HL-60 (cell line): ENCODE measurements around the gene PNMT.

ENCODE experiments used
- CTCF ChIP-seq: IDR thresholded peaks from one replicate; pipeline ENCODE4 v1.5.1; 2011; ENCODE audit warnings: low read length, control low read depth, inconsistent platforms; ENCODE audit not compliant: insufficient read depth
- REST ChIP-seq: IDR thresholded peaks from 2 replicates; pipeline ENCODE4 v1.6.1; 2012; ENCODE audit warnings: low read depth; ENCODE audit not compliant: insufficient replicate concordance
- SPI1 ChIP-seq: IDR thresholded peaks from 2 replicates; pipeline ENCODE4 v1.6.1; 2012; ENCODE audit warnings: low read depth, mild to moderate bottlenecking, borderline replicate concordance

GRCh38 chr17:39670746-39671145 lies 2.5 kb downstream of the PNMT start:
- no peak for TF ChIP-seq REST
- no peak for TF ChIP-seq CTCF
- no peak for TF ChIP-seq SPI1
